Pancreas (tissue), 10 donors: ENCODE measurements around the gene NDUFA6. TPM values are rescaled to one million over a fixed set of nuclear protein-coding genes. Genes with fewer than 3 reads are reported as not detected.

Experiments
- ATAC-seq, 4 donors: fragments of 200-7000 bp; cut with Tn5 transposase; one replicate each; pipeline versions ENCODE4 v1.8.0 to v1.9.1; 2020; ENCODE audit warnings: mild to moderate bottlenecking in 4 of 4, moderate library complexity in 4 of 4
- DNase-seq, 6 donors: peaks; one replicate each; pipeline ENCODE4 v3.0.0-alpha.2; 2020
- FAIRE-seq: peaks from 2 replicates; lab custom pipeline; 2012; peaks lifted over from hg19 to GRCh38; lab: Jason Lieb, UNC
- H3K27ac ChIP-seq, 4 donors: fragments of 200-600 bp; sonication (generic); 1 replicate in 3 of 4; 2 replicates in 1 of 4; pipeline versions ENCODE4 v1.5.0 to v1.8.0; 2020
- H3K27me3 ChIP-seq, 4 donors: fragments of 200-600 bp; one replicate each; pipeline ENCODE4 v1.8.0; 2021
- H3K36me3 ChIP-seq, 3 donors: fragments of 200-600 bp; sonication (generic) in 1 of 3; one replicate each; pipeline versions ENCODE4 v1.5.0 to v1.8.0; 2020 to 2021
- H3K4me1 ChIP-seq, 3 donors: fragments of 200-600 bp; one replicate each; pipeline ENCODE4 v1.8.0; 2021
- H3K4me3 ChIP-seq, 4 donors: fragments of 200-600 bp; sonication (generic) in 2 of 4; one replicate each; pipeline versions ENCODE4 v1.5.0 to v1.8.0; 2020 to 2021
- H3K9me3 ChIP-seq, 4 donors: fragments of 200-600 bp; one replicate each; pipeline ENCODE4 v1.8.0; 2021
- WGBS, 2 donors: extraction: QIAGEN DNeasy Blood & Tissue Kit; methylation state at CpG; one replicate each; pipeline ENCODE4 v1.1.7; 2013; 5-methylcytosine and 5-hydroxymethylcytosine counted together
- intact Hi-C, 3 donors: fragments of 100-400 bp; cut with DNase I; formaldehyde crosslinking; loops; one replicate each; pipeline versions ENCODE4 v1.11.1 to v1.14.2; 2022
- polyA plus RNA-seq, 2 donors: library from polyadenylated mRNA; stranded (reverse); fragments of 200-250 nt; gene quantifications; one replicate each; pipeline ENCODE4 v1.2.3, GENCODE V29; 2013
- total RNA-seq, 6 donors: library from RNA; stranded (reverse); fragmentation: NEBNext Ultra II Directional in 4 of 6; extraction: Animal tissue kit (Norgen Biotek cat#: 25700) in 4 of 6; gene quantifications; one replicate each; pipeline versions ENCODE4 v1.2.1 to v1.2.4, GENCODE V29; 2021 to 2023
- TF ChIP-seq, protein P1 (sequence below), 4 donors: fragments of 200-600 bp; sonication (generic) in 3 of 4; IDR thresholded peaks; one replicate each; pipeline versions ENCODE4 v1.5.0 to v1.8.0; 2021; ENCODE audit warnings: antibody characterized with exemption in 4 of 4
- donor health status: healthy with polysubstance abuse.
- donor health status: DM: no; HTN: no; CAD: no; lungs with moderate emphysema.
- donor health status: DM: no; HTN: no; CAD: no.
- donor health status: control.
- donor health status: control.
- donor health status: Bipolar disorder and iron deficiency.
- donor health status: DM: yes; HTN: yes; CAD: no.
- donor health status: DM: no; HTN: no; CAD: no.
- donor health status: DM: no; HTN: no; CAD: no.
- donor health status: DM: yes; HTN: yes; CAD: no.

NDUFA6 gene
- total and polyA plus RNA-seq, 8 donors = 16.8 to 44.5 (median 24.4) TPM

GRCh38 chr22:42070517-42071422 lies 19.8 kb downstream of the NDUFA6 start, which contains the start of gene NAGA:
NAGA (minus strand) TSS chr22:42070812; CDS start chr22:42070297, 515 bp downstream.
- peak; percentile 93 to 96 (median 94) for ATAC-seq
- H3K27ac ChIP-seq = peak within 1 kb of the TSS; percentile 60 to 92 (median 88)
- H3K4me1 ChIP-seq = peaks cover 0 to 16% (median 10%) of the 10 kb centered on the region in 3 donors
- H3K27me3 ChIP-seq = no peaks in the 10 kb centered on the region
- intact Hi-C loops = no loop called here
- TF ChIP-seq, protein P1, sequence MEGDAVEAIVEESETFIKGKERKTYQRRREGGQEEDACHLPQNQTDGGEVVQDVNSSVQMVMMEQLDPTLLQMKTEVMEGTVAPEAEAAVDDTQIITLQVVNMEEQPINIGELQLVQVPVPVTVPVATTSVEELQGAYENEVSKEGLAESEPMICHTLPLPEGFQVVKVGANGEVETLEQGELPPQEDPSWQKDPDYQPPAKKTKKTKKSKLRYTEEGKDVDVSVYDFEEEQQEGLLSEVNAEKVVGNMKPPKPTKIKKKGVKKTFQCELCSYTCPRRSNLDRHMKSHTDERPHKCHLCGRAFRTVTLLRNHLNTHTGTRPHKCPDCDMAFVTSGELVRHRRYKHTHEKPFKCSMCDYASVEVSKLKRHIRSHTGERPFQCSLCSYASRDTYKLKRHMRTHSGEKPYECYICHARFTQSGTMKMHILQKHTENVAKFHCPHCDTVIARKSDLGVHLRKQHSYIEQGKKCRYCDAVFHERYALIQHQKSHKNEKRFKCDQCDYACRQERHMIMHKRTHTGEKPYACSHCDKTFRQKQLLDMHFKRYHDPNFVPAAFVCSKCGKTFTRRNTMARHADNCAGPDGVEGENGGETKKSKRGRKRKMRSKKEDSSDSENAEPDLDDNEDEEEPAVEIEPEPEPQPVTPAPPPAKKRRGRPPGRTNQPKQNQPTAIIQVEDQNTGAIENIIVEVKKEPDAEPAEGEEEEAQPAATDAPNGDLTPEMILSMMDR (IDR thresholded peaks at IDR 0.05) = no peak
- H3K9me3 ChIP-seq = no peaks in the 10 kb centered on the region
- WGBS, 2 donors = 0 to 1% methylated on average over 55 to 56 of the region's 56 CpGs
- H3K36me3 ChIP-seq = no peaks in the 10 kb centered on the region
- peak within 1 kb of the TSS; percentile 55 to 75 (median 68) for H3K4me3 ChIP-seq
- DNase-seq = peak; percentile 93 to 99 (median 95)
- peak; percentile 92 for FAIRE-seq

DNA sequence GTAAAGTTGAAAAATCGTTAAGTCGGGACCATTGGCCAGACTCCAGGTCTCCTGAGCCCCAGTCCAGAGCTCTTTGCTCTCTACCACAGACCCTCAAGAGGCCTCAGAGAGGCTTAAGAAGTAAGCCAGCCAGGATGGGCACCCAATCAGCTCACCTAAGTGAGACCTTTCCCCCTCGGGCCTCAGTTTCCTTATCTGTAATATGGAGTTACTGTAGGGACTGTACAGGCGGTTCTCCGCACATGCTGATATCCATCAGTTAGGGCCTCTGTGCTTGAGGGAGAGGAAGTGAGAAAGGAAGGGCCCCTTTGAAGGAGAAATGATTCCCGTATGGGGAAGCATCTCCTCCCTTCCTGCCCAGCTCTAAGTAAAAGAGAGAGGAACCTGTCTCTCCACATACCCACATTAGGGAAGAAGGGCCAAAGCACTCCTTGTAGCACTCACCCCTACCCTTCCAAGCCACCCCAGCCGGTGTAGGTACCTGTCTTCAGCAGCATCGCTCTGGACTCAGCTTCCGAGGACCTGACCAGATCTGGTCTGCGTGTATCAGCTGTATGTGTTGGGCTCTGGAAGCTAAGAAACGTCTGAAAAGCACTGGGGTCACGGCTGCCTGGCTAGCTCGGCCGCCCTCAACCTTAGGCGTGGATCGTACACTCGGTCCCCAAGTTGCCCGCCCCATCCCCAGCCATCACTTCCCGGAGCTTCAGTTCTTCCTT lies 20.6 kb downstream of the NDUFA6 start:
- FAIRE-seq (no peak), DNase-seq (no peak), ATAC-seq (peak in 3 of 4 donors; percentile 6 to 7 (median 6))
- peak overlapping the region; percentile 60 to 92 (median 88) for H3K27ac ChIP-seq
- peak overlapping the region; percentile 55 to 75 (median 68) for H3K4me3 ChIP-seq
- no peaks in the 10 kb centered on the region for H3K27me3 ChIP-seq
- H3K36me3 ChIP-seq = no peaks in the 10 kb centered on the region
- no peaks in the 10 kb centered on the region for H3K9me3 ChIP-seq
- WGBS, 2 donors = 24 to 26% methylated on average over 19 of the region's 19 CpGs
- intact Hi-C loops = no loop called here
- H3K4me1 ChIP-seq = peaks cover 0 to 16% (median 10%) of the 10 kb centered on the region in 3 donors
- TF ChIP-seq, protein P1 (IDR thresholded peaks at IDR 0.05) = no peak

DNA sequence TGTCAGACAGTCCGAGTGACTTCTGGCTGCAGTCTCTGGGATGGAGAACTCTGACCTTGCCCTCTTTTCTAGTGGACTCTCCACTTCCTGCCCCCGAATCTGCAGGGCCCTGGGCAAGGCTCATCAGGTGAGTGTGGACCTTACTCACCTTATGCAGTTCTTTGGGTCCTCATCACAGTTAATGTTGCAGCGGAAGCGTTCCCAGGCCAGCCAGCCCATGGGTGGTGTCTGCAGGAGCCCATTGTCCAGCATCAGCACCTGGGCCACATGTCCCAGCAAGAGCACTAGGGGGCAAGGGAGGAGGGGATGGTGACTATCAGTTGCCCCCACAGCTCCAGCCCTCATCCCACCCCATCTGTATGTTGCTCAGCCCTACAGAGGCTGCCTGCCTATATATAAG lies 22.3 kb downstream of the NDUFA6 start:
- Histone ChIP-seq H3K27me3 (no peaks in the 10 kb centered on the region), H3K27ac (no peak overlapping the region), H3K36me3 (no peaks in the 10 kb centered on the region), H3K9me3 (no peaks in the 10 kb centered on the region), H3K4me1 (peaks cover 0 to 10% (median 10%) of the 10 kb centered on the region in 3 donors), H3K4me3 (no peak overlapping the region)
- intact Hi-C loops = no loop called here
- 93 to 94% methylated on average over 4 of the region's 4 CpGs for WGBS, 2 donors
- peak in 1 of 6 donors; percentile 8 for DNase-seq
- ATAC-seq = no peak
- TF ChIP-seq, protein P1 (IDR thresholded peaks at IDR 0.05) = no peak
- FAIRE-seq = no peak

DNA sequence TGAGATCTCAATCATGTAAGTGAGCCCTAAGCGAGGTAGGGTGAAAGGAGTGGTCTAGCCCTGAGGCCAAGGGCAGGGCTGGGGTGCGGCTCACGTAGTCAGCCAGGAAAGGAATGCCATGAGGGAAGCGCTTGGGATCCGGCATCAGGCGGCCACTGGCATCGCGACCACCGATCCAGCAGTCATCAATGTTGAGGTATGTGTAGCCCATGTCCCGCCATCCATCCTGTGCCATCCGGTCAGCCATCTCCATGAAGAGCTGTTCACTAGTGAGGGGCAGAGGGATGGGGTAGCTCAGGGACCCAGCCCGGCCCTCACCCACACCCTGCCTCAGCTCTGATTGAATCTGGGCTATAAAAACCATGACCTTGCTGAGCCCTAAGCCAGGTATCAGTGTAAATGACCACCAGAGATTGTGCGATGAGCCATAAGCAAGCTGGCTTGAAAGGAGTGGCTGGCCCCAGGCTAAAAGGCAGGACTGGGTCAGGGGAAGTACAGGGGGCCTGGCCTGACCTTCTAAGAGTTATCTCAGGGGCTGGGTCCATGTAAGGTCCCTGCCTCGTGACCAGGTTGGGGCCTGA lies 22.8 kb downstream of the NDUFA6 start:
- H3K4me3 ChIP-seq = no peak overlapping the region
- H3K9me3 ChIP-seq = no peaks in the 10 kb centered on the region
- H3K27me3 ChIP-seq = no peaks in the 10 kb centered on the region
- peaks cover 0 to 10% (median 10%) of the 10 kb centered on the region in 3 donors for H3K4me1 ChIP-seq
- no peaks in the 10 kb centered on the region for H3K36me3 ChIP-seq
- FAIRE-seq (no peak), ATAC-seq (no peak), DNase-seq (peak in 2 of 6 donors; percentile 5 to 45)
- intact Hi-C loops = no loop called here
- 90 to 95% methylated on average over 14 of the region's 14 CpGs for WGBS, 2 donors
- no peak overlapping the region for H3K27ac ChIP-seq
- TF ChIP-seq, protein P1 (IDR thresholded peaks at IDR 0.05) = no peak
